Spleen (tissue), 7 donors: ENCODE results near the gene CADPS2.

Source experiments
- POLR2A ChIP-seq, 3 donors: fragments of 450-650 bp; IDR thresholded peaks; one replicate each; pipeline ENCODE4 v1.5.1; 2017; ENCODE audit warnings: antibody characterized with exemption in 3 of 3, mild to moderate bottlenecking in 1 of 3
- POLR2AphosphoS5 ChIP-seq, 3 donors: sonication (generic); formaldehyde crosslinking; IDR thresholded peaks; one replicate each; pipeline ENCODE4 v1.5.1; 2017; ENCODE audit warnings: antibody characterized with exemption in 3 of 3
- TF ChIP-seq, protein P1 (sequence below), 11 experiments: fragments of 200-600 bp in 7 of 11; fragments of 450-650 bp in 4 of 11; sonication (generic) in 4 of 11; IDR thresholded peaks in 8 of 11; conservative IDR thresholded peaks in 3 of 11; 1 replicate in 7 of 11; 2 replicates in 4 of 11; pipeline versions ENCODE4 v1.4.0 to v1.8.0; 2016 to 2021; ENCODE audit warnings: antibody characterized with exemption in 11 of 11, inconsistent platforms in 4 of 11, mild to moderate bottlenecking in 1 of 11
- donor health status: DM: no; HTN: no; CAD: no; lungs with moderate emphysema.
- donor health status: DM: no; HTN: no; CAD: no.
- donor health status: DM: no; HTN: no; CAD: no.

DNA sequence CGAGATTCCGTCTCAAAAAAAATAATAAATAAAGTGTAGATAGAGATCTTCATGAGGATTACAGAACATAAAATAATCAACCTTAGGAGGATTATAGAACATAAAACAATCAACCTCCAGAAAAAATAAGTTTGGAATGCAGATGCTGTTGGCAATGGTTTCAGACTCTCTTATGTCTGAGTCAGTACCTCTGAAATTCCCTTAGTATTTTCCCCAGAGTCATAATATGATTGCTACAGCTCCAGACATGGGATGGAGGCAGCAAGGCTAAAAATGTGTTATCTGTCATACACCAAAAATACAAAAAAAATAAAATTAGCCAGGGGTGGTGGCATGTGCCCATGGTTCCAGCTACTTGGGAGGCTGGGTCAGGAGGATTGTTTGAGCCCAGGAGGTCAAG is 22.2 kb downstream of the CADPS2 start:
- TF ChIP-seq, protein P1, sequence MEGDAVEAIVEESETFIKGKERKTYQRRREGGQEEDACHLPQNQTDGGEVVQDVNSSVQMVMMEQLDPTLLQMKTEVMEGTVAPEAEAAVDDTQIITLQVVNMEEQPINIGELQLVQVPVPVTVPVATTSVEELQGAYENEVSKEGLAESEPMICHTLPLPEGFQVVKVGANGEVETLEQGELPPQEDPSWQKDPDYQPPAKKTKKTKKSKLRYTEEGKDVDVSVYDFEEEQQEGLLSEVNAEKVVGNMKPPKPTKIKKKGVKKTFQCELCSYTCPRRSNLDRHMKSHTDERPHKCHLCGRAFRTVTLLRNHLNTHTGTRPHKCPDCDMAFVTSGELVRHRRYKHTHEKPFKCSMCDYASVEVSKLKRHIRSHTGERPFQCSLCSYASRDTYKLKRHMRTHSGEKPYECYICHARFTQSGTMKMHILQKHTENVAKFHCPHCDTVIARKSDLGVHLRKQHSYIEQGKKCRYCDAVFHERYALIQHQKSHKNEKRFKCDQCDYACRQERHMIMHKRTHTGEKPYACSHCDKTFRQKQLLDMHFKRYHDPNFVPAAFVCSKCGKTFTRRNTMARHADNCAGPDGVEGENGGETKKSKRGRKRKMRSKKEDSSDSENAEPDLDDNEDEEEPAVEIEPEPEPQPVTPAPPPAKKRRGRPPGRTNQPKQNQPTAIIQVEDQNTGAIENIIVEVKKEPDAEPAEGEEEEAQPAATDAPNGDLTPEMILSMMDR (IDR thresholded peaks at IDR 0.05 in 8 of 11, conservative IDR thresholded peaks at IDR 0.05 in 3 of 11): no peak
- TF ChIP-seq POLR2A (IDR thresholded peaks at IDR 0.05) (no peak), POLR2AphosphoS5 (IDR thresholded peaks at IDR 0.05) (no peak)
